ENCODE results near the gene TDP2. TPM values are rescaled to one million over a fixed set of nuclear protein-coding genes. Genes with fewer than 3 reads are reported as not detected.
"Not testable (repeated sequence)": the region's sequence is repeated elsewhere in the genome, so short reads cannot be mapped to it uniquely, and the experiment has no call there.

Gene TDP2
- total and polyA plus RNA-seq, 9 donors: 22.4 to 31.0 (median 26.7) TPM

DNA sequence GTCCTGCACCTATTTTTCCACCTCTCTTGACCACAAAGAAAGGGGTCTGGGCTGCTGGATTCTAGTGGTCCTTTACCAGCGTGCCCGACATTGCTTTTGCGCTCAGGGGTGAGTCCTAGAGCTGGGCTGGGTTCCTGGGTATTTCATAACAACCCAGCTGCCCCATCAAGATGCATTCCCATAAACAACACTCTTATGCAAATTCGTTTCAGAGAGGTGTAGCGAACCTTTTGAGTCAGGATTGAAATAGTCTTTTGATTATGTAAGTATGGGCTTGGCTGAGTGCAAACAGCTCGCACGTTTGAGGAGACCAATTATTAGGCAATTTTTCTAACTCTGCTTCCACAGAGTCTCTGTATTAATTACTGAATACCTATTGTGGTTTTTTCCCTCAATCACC lies 13.9 kb upstream of the TDP2 start:
- Histone ChIP-seq H3K27me3 (no peaks in the 10 kb centered on the region), H3K36me3 (no peaks in the 10 kb centered on the region), H3K9me3 (no peaks in the 10 kb centered on the region), H3K4me1 (ENCODE audit: insufficient read depth) (no peaks in the 10 kb centered on the region), H3K4me3 (no peak overlapping the region), H3K27ac (no peak overlapping the region)
- TF ChIP-seq EP300 (IDR thresholded peaks at IDR 0.05): no peak
- TF ChIP-seq POLR2A (IDR thresholded peaks at IDR 0.05): no peak
- TF ChIP-seq, protein P1, sequence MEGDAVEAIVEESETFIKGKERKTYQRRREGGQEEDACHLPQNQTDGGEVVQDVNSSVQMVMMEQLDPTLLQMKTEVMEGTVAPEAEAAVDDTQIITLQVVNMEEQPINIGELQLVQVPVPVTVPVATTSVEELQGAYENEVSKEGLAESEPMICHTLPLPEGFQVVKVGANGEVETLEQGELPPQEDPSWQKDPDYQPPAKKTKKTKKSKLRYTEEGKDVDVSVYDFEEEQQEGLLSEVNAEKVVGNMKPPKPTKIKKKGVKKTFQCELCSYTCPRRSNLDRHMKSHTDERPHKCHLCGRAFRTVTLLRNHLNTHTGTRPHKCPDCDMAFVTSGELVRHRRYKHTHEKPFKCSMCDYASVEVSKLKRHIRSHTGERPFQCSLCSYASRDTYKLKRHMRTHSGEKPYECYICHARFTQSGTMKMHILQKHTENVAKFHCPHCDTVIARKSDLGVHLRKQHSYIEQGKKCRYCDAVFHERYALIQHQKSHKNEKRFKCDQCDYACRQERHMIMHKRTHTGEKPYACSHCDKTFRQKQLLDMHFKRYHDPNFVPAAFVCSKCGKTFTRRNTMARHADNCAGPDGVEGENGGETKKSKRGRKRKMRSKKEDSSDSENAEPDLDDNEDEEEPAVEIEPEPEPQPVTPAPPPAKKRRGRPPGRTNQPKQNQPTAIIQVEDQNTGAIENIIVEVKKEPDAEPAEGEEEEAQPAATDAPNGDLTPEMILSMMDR (IDR thresholded peaks at IDR 0.05): no peak
- intact Hi-C loops (cut with DNase I): no loop called here
- WGBS, 3 donors: 92 to 93% (median 93%) methylated on average over 7 of the region's 7 CpGs
- DNase-seq: no peak

DNA sequence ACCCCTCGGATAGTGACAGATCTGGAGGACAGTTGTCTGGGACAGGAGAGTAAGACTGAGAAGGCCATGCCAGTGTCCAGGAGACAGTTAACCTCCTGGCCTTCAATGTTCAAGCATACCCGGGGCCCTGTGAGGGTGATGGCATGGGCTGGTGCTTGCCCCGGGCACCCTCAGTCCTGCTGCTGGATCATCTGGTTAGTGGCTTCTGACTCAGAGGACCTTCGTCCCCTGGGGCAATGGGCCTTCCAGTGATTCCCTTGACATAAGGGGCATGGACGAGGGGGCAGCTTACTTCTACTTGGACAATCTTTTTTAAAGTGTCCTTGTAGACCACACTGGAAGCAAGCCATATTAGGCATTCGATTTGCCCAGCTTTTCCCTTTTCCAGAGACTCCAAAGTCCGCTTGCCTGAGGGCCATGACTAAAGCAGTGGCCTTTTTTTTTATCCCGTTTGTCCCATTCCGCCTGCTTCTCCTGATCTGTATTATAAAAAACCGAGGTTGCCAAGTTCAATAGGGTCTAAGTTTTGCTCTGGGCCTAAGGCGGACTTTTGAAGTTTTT lies 12.2 kb upstream of the TDP2 start:
- H3K27me3 ChIP-seq; H3K9me3 ChIP-seq; H3K4me3 ChIP-seq; DNase-seq; H3K4me1 ChIP-seq (ENCODE audit: insufficient read depth); H3K27ac ChIP-seq; H3K36me3 ChIP-seq; intact Hi-C loops (cut with DNase I): not testable (repeated sequence)
- 91 to 97% (median 95%) methylated on average over 11 of the region's 11 CpGs for WGBS, 3 donors

DNA sequence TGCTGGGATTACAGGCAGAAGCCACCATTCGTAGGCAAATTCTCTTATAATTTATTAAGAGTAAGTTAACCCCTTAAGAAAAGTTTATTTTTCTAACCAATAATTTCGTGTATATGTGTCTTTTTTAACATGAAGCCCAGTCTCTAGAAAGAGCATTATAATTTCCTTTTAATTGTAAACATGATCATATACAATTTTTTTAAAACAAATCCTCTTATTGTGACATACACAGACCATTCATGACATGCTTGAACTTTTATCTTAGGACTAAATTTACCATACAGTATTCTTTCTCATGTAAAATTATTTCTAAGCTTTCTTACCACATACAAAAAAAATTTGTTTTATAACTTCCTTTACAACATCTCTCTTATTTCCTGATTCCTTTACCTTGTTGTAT lies 6.9 kb upstream of the TDP2 start:
- 80 to 85% (median 80%) methylated on average over 2 of the region's 2 CpGs for WGBS, 3 donors
- H3K4me1 ChIP-seq (ENCODE audit: insufficient read depth): no peaks in the 10 kb centered on the region

DNA sequence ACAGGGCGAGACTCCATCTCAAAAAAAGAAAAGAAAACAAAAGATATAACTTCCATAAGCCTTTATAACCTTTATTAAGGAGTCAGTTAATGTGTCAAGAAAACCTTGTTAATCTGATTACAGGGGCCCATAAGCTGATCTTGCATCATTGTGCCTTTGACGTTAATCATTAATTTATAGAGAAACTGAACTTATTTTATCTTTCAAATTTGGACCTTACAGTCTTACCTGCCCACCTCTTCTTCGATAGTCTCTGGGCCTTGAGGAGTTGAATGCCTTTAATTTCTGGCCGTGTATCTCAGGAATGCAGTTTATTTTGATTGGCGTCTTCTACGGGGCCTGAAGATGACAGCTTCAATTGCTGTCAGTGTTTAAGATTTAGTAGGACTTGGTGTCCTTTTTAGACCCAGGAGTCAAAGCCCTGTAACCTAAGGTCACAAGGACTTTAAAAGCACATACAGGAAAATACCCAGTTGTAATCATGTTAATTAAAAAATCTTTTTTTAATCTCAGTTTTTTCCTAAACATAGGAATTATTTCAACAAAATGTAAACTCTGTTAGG lies 6.0 kb upstream of the TDP2 start:
- no peaks in the 10 kb centered on the region for H3K9me3 ChIP-seq
- intact Hi-C loops (cut with DNase I): no loop called here
- H3K36me3 ChIP-seq: no peaks in the 10 kb centered on the region
- TF ChIP-seq, protein P1 (IDR thresholded peaks at IDR 0.05): no peak
- no peak for TF ChIP-seq POLR2A (IDR thresholded peaks at IDR 0.05)
- no peak for TF ChIP-seq EP300 (IDR thresholded peaks at IDR 0.05)
- DNase-seq: no peak
- no peaks in the 10 kb centered on the region for H3K27me3 ChIP-seq
- H3K4me3 ChIP-seq: no peak overlapping the region
- H3K27ac ChIP-seq: no peak overlapping the region
- H3K4me1 ChIP-seq (ENCODE audit: insufficient read depth): no peaks in the 10 kb centered on the region
- WGBS, 3 donors: 83 to 94% (median 94%) methylated on average over 6 of the region's 6 CpGs

More for the DNA sequence above, 6.9 kb upstream of the TDP2 start:
- Histone ChIP-seq H3K9me3 (no peaks in the 10 kb centered on the region), H3K27me3 (no peaks in the 10 kb centered on the region), H3K36me3 (no peaks in the 10 kb centered on the region), H3K27ac (no peak overlapping the region), H3K4me3 (no peak overlapping the region)
- no peak for DNase-seq
- intact Hi-C loops (cut with DNase I): no loop called here
- TF ChIP-seq POLR2A (IDR thresholded peaks at IDR 0.05): no peak
- TF ChIP-seq, protein P1 (IDR thresholded peaks at IDR 0.05): no peak
- no peak for TF ChIP-seq EP300 (IDR thresholded peaks at IDR 0.05)

DNA sequence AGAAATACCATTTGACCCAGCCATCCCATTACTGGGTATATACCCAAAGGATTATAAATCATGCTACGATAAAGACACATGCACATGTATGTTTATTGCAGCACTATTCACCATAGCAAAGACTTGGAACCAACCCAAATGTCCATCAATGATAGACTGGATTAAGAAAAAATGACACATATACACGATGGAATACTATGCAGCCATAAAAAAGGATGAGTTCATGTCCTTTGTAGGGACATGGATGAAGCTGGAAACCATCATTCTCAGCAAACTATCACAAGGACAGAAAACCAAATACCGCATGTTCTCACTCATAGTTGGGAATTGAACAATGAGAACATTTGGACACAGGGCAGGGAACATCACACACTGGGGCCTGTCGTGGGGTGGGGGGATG lies 4.4 kb upstream of the TDP2 start:
- H3K4me1 ChIP-seq (ENCODE audit: insufficient read depth); H3K9me3 ChIP-seq; H3K27me3 ChIP-seq; intact Hi-C loops (cut with DNase I); H3K4me3 ChIP-seq; H3K27ac ChIP-seq; DNase-seq; H3K36me3 ChIP-seq: not testable (repeated sequence)
- WGBS, 3 donors: 93 to 98% (median 95%) methylated on average over 4 of the region's 4 CpGs

DNA sequence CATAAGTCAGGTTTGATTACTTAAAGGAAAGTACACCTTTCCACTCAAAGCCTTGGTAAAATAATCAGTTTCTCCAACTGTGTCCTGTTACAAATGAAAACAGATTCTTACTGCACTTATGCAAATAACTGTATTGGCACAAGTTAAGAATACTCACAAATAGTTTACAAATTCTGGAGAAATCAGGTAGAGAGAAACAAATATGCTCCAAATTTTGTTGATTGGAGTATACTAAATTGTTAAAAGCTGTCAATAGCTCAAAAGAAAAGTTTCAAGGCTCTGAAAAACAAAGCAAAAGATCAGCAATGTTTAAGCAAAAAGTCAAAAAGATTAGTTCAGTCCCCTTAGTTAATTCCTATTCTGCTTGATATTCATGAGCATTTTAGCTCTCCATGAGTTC lies 3.8 kb upstream of the TDP2 start:
- H3K4me1 ChIP-seq (ENCODE audit: insufficient read depth); H3K36me3 ChIP-seq; H3K9me3 ChIP-seq; H3K4me3 ChIP-seq; DNase-seq; H3K27ac ChIP-seq; H3K27me3 ChIP-seq; intact Hi-C loops (cut with DNase I): not testable (repeated sequence)
